Calu3 (cell line): ENCODE measurements around the gene ARMC2. TPM values are rescaled to one million over a fixed set of nuclear protein-coding genes. Genes with fewer than 3 reads are reported as not detected.

Experiments
- BruUV-seq: library from RNA; stranded (reverse); fragments of 400-500 nt; replicated peaks from 2 replicates; lab custom pipeline; 2021; lab: Mats Ljungman, UMichigan
- CTCF ChIA-PET: fragments of 300-600 bp; sonication (Branson Sonifier 250); formaldehyde crosslinking; loops from one replicate; lab custom pipeline; 2022; ENCODE audit warnings: antibody characterized with exemption; lab: Charles Lee
- DNase-seq: peaks from one replicate; pipeline ENCODE4 v3.0.0; 2022
- H3K27ac Mint-ChIP-seq: one replicate; pipeline ENCODE4 v1.8.0; 2022; ENCODE audit warnings: mixed read lengths; ENCODE audit not compliant: unreplicated experiment
- H3K27me3 Mint-ChIP-seq: one replicate; pipeline ENCODE4 v1.8.0; 2022; ENCODE audit warnings: mixed read lengths; ENCODE audit not compliant: unreplicated experiment
- H3K36me3 Mint-ChIP-seq: one replicate; pipeline ENCODE4 v1.8.0; 2022; ENCODE audit warnings: mild to moderate bottlenecking, moderate library complexity, mixed read lengths; ENCODE audit not compliant: insufficient read depth, unreplicated experiment
- H3K4me1 Mint-ChIP-seq: one replicate; pipeline ENCODE4 v1.8.0; 2022; ENCODE audit warnings: mild to moderate bottlenecking, low read depth, mixed read lengths; ENCODE audit not compliant: unreplicated experiment
- H3K4me3 Mint-ChIP-seq: one replicate; pipeline ENCODE4 v1.8.0; 2022; ENCODE audit warnings: mild to moderate bottlenecking, low read depth, moderate library complexity, mixed read lengths; ENCODE audit not compliant: unreplicated experiment
- H3K9me3 Mint-ChIP-seq: one replicate; pipeline ENCODE4 v1.8.0; 2022; ENCODE audit warnings: low read depth, mixed read lengths; ENCODE audit not compliant: unreplicated experiment
- intact Hi-C: fragments of 100-400 bp; cut with micrococcal nuclease; formaldehyde crosslinking; loops from one replicate; pipeline ENCODE4 v1.10.0; 2022; ENCODE audit not compliant: unreplicated experiment
- total RNA-seq: library from RNA; stranded (reverse); gene quantifications from 2 replicates; pipeline ENCODE4 v1.2.3, GENCODE V29; 2022
- TF ChIP-seq, protein P1 (sequence below): fragments of 200-600 bp; IDR thresholded peaks from one replicate; pipeline ENCODE4 v1.8.0; 2022; ENCODE audit warnings: antibody characterized with exemption; ENCODE audit not compliant: unreplicated experiment

Gene ARMC2
- total RNA-seq, 1 experiment from 2014 or later, result 7.1 TPM

- DNase-seq, result no peak
- Mint-ChIP-seq H3K36me3 (no peaks in the 10 kb centered on the region), H3K4me3 (no peak overlapping the region), H3K27ac (no peak overlapping the region), H3K9me3 (no peaks in the 10 kb centered on the region), H3K27me3 (no peaks in the 10 kb centered on the region), H3K4me1 (no peaks in the 10 kb centered on the region)
- intact Hi-C loops, result no loop called here
- CTCF ChIA-PET, result interaction anchor here (0.7 kb wide), 1 partner anchor 684 kb away, joined by 5 read pairs; no protein-coding TSS in a partner anchor
- BruUV-seq, result no TSS peak
- TF ChIP-seq, protein P1, sequence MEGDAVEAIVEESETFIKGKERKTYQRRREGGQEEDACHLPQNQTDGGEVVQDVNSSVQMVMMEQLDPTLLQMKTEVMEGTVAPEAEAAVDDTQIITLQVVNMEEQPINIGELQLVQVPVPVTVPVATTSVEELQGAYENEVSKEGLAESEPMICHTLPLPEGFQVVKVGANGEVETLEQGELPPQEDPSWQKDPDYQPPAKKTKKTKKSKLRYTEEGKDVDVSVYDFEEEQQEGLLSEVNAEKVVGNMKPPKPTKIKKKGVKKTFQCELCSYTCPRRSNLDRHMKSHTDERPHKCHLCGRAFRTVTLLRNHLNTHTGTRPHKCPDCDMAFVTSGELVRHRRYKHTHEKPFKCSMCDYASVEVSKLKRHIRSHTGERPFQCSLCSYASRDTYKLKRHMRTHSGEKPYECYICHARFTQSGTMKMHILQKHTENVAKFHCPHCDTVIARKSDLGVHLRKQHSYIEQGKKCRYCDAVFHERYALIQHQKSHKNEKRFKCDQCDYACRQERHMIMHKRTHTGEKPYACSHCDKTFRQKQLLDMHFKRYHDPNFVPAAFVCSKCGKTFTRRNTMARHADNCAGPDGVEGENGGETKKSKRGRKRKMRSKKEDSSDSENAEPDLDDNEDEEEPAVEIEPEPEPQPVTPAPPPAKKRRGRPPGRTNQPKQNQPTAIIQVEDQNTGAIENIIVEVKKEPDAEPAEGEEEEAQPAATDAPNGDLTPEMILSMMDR, result no peak
Measured at GRCh38 chr6:108870357-108870756, 22.1 kb downstream of the ARMC2 start.

DNA sequence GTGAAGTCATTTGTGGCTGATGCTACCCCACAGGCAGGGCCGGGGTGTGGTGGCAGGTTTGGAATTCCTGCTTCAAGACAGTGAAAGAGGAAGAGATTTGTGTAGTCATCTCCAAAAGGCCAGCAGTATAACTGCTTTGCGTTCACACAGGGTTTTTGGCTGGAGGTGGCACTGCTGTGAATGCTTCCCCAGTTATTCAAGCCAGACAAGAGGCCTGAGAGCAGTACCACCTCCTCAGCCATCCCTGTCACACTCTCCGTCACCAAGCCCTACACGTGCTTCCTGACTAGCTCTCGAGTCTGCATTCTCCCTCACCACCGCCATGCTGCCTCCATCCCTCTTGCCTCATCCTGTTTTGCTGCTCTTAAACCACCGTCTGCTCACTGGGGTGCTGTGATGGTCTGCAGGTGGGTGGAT lies 23.9 kb downstream of the ARMC2 start:
- H3K27me3 Mint-ChIP-seq, result no peaks in the 10 kb centered on the region
- TF ChIP-seq, protein P1, result no peak
- no TSS peak for BruUV-seq
- no peak for DNase-seq
- intact Hi-C loops, result no loop called here
- no peaks in the 10 kb centered on the region for H3K36me3 Mint-ChIP-seq
- no peak overlapping the region for H3K4me3 Mint-ChIP-seq
- H3K27ac Mint-ChIP-seq, result no peak overlapping the region
- no peaks in the 10 kb centered on the region for H3K9me3 Mint-ChIP-seq
- no peaks in the 10 kb centered on the region for H3K4me1 Mint-ChIP-seq
- CTCF ChIA-PET, result no interaction called here

DNA sequence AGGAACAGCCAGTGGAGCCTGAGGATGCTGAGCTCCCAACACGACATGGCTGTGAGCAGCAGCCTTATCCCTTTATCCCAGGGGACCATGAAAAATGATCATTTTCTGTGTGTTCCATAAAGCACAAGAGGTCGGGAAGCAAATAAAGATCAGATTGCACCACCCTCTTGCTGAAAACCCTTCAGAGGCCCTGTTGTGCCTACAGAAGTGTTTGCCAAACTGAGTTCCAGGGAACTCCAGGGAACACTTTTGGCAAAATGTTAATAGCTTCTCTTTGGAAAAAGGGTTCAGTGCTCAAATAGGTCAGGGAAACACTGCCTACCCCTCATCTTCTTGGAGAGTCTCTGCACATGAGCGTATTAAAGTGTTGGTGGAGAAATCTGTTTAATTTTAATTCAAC lies 24.4 kb downstream of the ARMC2 start:
- CTCF ChIA-PET, result no interaction called here
- Mint-ChIP-seq H3K9me3 (no peaks in the 10 kb centered on the region), H3K4me3 (no peak overlapping the region), H3K4me1 (no peaks in the 10 kb centered on the region), H3K36me3 (no peaks in the 10 kb centered on the region), H3K27me3 (no peaks in the 10 kb centered on the region), H3K27ac (no peak overlapping the region)
- DNase-seq, result no peak
- intact Hi-C loops, result no loop called here
- TF ChIP-seq, protein P1, result no peak
- BruUV-seq, result no TSS peak

- CTCF ChIA-PET, result no interaction called here
- H3K9me3 Mint-ChIP-seq, result no peaks in the 10 kb centered on the region
- H3K4me3 Mint-ChIP-seq, result no peak overlapping the region
- TF ChIP-seq, protein P1, result no peak
- H3K27ac Mint-ChIP-seq, result no peak overlapping the region
- no TSS peak for BruUV-seq
- no peaks in the 10 kb centered on the region for H3K27me3 Mint-ChIP-seq
- no peaks in the 10 kb centered on the region for H3K4me1 Mint-ChIP-seq
- intact Hi-C loops, result no loop called here
- no peak for DNase-seq
- no peaks in the 10 kb centered on the region for H3K36me3 Mint-ChIP-seq
Measured at GRCh38 chr6:108873251-108873650, 25.0 kb downstream of the ARMC2 start.
